Stimulated activated CD8-positive, alpha-beta memory T cell treated with anti-CD3 and anti-CD28 coated beads, Interleukin-2, amount 100 ng/mL, for 1 hour (primary cell): ENCODE measurements around the gene MYL10.
"Not testable (repeated sequence)": the region's sequence is repeated elsewhere in the genome, so short reads cannot be mapped to it uniquely, and the experiment has no call there.

Experiments
- DNase-seq, 2 donors: peaks; one replicate each; pipeline ENCODE4 v3.0.0-alpha.2; 2020; ENCODE audit warnings: low read depth in 2 of 2

Gene MYL10

DNA sequence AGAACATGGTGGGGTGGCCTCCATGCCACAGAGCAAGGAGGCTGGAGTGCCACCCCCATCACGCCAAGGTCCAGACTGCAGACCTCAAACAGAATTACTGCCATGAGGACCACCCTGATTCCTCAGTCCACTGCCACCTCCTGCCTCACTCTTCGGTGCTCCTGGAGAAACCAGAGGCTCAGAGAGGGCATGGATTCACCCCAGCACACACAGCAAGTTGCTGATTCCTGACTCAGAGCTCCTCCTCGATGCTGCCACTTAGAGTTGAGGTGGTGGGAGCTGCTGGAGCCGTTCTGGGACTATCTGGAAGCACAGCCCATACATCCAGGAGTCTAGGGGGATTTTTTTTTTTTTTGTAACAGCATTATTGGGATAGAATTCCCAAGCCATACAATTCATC is 22.0 kb upstream of the MYL10 start:
- DNase-seq, result no peak

DNA sequence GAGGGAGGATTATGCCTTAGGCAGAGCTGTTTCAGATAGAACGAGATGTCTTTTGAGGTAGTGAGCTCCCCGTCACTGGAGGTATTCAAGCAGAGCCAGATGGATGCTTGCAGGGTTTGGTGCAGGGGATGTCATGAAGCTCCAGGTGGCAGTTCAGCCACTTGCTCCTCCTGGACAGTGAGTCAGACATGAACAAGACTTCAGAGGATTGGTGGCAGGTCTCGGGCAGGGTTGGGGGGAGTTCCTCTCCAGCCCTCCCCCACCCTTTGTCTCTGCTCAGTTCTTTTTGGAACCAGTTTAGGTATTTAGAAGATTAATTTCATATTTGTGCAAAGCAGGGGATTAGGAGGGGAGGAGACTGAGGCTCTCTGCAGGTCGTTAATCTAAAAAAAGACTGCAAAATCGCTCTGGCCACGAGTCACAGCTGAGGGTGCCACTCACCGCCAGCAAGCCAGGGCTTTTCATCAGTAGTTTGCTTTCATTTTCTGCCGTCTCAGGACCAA is 21.5 kb upstream of the MYL10 start:
- DNase-seq, result no peak

DNA sequence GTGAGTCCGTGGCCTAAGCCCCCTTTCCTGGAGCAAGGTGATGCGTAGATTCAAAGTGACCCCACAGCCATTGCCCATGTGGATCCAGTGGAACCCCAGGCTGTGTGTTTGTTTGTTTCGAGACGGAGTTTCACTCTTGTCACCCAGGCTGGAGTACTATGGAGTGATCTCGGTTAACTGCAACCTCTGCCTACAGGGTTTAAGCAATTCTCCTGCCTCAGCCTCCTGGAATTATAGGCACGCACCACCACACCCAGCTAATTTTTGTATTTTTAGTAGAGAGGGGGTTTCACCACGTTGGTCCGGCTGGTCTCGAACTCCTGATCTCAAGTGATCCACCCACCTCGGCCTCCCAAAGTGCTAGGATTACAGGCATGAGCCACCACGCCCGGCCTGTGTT is 18.8 kb upstream of the MYL10 start:
- not testable (repeated sequence) for DNase-seq

DNA sequence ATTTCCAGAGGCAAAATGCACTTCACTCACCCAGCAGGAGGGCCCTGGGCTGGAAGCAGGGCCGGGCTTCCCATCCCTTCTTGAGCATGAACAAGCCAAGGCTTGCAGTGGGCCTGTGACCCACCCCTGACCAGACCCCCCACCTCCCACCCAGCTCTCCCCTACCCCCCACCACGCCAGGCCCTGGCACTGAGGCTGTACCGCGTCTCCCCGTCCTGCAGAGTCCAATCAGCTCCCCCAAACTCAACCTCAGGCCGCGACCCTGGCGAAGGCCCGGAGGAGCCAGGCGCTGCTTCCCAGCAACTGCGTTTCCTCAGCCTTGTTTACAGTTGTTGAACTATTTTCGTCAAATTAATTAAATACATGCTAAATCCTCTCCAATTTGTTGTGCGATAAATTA is 16.9 kb upstream of the MYL10 start:
- no peak for DNase-seq

DNA sequence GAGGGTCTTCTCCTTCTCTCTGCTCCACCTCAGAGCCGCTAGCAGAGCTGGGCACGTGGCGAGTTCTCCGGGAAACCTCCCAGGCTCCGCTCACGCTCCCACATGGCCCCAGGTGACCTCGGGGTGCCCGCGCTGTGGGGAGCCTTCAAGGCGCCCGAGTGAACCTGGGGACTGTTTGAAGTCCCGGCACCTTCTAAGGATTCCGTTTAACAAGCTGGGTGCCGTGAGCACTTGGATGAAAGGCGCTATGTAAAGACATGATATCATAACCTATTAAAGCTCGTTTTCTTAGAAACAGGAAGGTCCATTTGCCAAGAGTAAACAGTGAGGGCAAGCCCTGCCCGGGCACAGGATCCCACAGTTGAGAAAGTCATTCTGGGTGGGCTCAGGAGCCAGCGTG is 15.8 kb upstream of the MYL10 start:
- DNase-seq, result no peak

DNA sequence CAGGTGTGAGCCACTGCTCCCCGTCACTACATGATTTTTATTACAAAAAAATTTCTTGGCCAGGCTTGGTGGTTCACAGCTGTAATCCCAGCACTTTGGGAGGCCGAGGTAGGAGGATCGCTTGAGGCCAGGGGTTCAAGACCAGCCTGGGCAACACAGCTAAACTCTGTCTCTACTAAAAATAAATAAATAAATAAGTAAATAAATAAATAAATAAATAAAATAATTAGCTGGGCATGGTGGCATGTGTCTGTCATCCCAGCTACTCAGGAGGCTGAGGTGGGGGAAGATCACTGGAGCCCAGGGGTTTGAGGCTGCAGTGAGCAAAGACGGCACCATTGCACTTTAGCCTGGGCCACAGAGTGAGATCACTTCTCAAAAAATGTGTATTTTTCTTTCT is 10.0 kb upstream of the MYL10 start:
- DNase-seq, result not testable (repeated sequence)

DNA sequence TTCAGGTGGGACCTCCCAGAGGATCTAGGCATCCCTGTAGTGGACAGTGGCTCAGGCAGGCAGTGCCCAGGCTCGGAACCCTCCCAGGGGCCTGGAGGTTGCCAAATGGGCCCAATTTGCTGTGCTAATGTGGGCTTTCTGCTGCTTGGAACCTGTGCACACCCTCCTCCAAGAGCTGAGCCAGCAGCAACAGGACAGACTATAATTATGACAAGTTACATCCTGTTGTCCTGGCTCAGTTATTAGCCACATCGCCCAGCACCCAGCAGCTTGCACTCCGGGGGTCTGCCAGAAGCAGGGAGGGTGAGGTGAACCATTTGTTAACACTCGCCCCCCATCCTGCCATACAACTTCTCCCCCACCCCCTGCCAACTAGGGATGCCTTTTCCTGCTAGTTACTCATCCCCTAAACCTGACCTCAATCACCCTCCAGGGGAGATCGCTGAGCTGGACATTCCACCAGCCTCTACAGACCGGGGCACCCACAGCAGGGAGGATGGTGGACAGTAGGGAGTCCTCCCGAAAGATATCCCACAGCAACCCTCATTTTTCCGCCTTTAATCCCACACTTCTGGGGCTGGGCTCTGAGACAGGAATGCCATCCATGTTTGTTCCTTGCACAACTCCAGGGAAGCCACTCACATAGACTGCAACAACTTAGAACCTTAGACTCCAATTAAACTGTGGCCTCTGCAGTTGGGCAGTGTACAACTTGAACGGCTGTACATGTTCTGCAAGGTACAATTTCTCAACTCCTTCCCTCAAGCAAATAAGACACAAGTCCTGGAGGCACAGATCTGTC is 7.9 kb upstream of the MYL10 start:
- no peak for DNase-seq

DNA sequence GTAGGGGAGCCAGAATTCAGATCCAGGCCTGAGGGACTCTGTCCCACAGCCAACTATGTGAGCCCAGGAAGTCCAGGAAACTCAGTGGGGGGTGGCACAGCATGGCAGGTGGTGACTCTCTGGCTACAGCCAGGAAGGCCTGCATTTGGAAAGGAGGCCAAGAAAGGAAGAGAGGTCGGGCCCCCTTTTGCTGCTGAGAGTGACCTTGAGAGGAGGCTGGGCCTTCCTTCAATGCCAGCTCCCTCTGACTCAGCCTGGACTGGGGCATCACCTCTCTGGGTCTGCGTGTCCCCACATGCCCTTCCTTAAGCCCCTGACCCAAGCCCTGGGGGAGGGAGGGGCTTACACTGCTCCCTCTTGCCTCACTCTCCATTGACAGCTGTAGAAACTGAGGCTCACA is 6.4 kb upstream of the MYL10 start:
- no peak for DNase-seq

DNA sequence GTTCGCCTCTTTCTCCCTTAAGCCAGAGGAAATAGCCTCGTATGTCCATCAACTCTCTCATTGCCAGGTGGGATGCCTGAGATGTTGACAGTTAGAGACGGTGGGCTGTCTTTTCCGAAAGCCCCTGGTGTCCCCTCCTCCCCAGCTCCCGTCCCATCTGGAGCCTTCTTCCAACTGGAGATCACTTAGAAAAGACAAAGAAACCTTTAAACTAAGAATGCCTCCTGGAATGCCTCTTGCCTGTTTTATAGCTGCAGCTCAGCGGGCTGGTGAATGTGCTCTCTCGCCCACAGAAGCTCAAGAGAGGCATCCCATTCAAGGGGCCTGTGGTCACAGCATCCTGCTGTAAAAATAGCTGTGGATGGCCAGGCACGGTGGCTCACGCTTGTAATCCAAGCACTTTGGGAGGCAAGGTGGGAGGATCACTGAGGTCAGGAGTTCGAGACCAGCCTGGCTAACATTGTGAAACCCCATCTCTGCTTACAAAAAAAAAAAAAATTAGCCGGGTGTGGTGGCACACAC is 5.2 kb upstream of the MYL10 start:
- no peak for DNase-seq

DNA sequence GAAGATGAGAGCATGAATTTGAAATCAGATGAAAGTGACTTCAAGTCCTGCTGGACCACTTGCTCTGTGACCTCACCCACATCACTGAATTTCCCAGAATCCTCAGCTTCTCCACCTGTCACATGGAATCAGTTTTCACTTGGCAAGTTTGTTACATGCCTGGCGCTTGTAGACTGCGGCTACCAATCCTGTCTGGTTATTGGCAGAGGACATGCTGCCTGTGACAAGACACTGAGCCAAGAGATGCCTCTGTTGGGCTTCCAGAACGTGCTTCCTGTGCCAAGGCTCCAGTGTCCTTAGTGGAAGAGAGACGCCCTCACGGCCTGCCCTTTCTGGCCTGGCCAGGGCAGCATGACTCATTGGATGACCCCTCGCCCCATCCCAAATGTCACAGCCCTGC is 4.4 kb upstream of the MYL10 start:
- DNase-seq, result no peak

DNA sequence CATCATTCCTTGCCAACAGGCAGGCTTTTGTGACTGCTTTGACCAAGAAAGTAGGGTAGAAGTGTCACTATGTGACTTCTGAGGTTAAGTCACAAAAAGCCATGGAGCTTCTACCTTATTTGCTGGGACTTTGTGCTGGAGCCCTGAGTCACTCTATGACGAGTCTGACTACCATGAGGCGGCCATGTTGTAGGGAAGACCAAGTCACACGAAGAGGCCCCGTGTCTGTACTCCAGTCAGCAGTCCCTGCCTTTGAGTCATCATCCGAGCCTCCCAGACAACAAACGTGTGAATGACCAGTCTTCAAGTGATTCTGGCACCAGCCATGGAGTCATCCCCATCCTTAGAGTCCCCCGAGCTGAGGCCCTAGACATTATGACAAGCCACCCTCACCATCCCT is 3.5 kb upstream of the MYL10 start:
- DNase-seq, result no peak

DNA sequence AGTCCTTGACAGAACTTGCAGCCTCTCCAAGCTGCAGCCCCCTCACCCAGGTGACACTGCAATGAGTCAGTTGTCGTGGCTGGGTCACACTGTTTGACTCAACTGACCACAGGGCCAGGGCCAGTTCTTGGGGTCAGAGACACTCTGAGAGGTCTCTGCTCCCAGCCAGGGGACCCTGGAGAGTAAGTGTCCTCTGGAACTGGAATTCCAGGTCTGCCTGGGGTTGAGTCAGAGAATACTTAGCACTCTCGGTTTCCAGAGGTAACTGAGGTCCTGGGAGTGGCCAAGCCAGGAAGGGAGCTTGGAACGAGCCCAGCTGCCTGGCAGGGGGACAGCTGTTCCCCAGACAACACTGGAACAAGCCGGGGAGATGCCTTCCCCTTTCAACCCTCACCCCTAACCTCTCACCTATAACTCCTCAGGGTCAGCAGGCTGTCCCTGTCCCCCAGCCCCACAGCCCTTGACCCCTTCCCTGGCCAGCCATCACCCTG is 2.2 kb upstream of the MYL10 start:
- DNase-seq, result no peak

DNA sequence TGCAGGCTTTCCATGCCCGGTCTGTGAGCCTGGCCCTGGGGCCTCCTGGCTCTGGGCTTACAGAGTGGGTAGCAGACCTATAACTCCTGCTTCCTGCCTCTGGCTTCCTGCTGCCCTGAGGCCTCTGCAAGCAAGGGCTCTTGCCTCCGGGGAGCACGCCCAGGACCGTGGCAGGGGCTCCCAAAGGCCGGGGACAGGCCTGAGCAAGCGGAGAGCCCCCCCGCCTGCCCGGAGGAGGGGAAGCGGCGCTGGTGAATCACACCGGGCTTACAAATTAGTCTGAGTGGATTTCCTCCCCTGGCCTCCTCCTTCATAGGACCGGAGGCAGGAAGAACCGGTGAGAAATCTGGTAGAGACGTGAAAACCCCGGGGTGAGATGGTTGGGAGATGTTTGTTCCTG is 1.5 kb upstream of the MYL10 start:
- no peak for DNase-seq

DNA sequence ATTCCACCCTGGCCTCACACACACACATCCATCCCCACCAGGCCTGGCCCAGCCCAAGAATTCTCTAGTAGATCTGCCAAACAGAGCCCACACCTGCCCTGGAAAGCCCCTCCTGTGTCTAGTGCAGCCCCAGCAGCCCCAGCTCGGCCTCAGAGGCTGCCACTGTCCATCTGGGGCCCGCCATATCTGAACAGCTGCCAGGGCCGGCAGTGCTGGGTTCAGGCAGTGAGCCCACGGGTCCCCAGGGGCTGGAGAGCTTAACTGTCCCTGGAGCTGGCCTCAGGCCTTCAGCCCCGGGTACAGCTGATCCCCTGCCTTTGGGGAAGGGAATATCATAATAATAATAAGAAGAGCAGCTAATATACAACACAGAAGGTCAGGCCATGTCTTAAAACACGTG is 574 bp downstream of the MYL10 start:
- DNase-seq, result no peak

DNA sequence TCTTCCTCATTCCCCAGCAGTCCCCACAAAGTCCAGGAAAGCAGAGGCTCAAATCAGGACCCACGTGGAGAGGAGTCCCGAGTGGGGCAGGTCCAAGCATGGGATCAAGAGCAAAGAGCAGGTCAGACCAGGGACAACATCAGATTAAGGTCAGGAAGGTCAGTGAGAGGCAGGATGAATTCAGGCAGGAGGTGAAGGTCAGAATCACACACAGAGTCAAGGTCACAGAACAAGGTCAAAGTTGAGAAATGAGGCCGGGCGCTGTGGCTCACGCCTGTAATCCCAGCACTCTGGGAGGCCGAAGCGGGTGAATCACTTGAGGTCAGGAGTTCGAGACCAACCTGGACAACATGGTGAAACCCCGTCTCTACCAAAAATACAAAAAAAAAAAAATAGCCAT is 2.3 kb downstream of the MYL10 start:
- DNase-seq, result no peak

DNA sequence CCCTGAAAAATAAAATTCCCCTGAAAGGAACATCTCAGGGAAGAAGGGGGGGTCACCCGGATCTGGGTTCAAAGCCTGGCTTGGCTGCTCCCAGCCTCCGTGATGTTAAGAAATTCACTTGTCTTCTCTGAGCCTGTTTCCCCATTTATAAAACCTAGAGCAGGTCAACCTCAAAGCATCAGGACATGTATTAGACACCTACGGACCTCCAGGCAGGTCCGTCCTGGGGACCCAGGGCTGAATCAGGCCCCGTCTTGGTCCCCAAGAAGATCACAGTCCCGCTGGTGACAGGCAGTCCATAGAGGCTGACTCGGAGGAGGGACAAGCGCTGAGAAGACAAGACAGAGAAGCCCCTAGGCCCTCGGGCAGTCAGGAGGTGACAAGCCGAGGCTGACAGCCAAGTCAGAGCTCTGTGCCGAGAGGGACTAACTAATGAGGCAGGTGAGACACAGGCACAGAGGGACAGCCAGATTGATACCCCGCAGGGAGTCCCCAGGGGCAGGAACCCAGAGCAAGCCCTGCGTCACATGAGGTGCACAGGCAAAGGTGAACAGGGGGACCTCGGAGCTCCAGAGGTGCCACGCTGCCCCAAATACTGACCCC is 2.9 kb downstream of the MYL10 start:
- DNase-seq, result no peak

DNA sequence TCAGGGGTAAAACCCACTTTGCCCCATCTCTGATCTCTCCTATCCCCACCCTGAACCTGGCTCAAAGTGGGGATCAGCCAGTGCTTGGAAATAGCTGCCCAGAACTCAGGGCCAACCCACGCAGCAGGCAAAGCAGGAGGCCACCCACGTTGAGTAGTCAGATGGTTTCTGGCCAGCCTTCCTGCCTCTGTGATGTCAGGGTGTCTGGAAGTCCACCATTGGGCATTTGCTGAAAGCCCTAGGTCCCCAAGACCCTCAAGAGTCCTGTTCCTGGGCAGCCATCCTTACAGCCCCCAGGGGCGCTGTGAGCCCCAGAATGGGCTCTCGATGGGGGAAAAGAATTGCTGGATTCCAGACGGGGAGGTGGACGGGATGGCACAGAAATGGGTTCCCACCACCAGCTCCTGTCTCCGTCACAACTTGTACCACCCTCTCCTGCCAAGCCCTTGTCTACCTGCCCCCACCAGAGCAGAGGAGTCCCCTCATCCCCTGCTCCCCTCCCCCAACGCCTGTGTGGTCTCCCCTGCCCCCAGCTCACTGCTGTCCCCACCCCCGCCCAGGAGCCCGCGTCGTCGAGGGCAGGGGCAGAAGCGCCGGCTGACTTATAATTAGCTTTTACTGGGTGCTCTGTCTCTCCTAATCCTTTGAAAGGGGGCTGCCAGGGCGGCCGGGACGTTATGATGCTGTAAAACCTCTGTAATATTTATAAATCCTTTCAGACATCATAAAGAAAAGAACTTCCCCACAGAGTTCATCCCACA is 3.9 kb downstream of the MYL10 start:
- no peak for DNase-seq

DNA sequence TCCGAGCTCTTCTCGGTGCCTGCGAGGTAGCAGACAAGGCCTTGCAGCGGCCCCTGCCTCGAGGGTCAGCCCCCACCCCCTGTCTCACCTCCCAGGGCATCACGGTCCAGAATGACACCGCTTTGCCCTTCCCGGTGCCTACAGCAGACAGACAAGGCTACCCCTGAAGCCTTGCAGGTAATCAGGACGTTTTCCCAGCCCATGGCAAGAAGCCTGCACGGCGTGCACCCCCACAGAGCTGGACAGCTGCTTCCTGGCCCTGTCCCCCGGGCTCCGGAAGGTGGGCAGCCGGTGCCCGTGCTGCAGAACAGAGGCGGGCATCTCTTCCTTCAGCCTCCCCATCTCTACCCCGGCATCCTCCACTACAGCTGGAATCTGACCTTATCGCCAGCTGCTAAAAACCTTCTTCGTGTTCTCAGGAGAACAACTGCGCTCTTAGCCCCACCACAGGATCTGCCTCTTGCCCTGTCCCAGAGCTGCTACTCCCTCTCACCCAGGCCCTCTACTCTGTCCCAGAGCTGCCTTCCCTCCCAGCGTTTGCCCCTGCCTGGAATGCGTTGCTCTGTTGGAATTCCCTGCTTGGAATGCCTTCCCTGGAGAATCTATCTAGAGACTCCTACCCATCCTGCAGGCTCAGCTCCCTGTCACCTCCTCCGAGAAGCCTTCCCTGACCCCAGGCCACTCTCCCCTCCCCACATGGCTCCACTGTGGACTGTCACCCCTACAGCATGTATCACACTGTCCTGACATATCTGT is 4.7 kb downstream of the MYL10 start:
- DNase-seq, result no peak

DNA sequence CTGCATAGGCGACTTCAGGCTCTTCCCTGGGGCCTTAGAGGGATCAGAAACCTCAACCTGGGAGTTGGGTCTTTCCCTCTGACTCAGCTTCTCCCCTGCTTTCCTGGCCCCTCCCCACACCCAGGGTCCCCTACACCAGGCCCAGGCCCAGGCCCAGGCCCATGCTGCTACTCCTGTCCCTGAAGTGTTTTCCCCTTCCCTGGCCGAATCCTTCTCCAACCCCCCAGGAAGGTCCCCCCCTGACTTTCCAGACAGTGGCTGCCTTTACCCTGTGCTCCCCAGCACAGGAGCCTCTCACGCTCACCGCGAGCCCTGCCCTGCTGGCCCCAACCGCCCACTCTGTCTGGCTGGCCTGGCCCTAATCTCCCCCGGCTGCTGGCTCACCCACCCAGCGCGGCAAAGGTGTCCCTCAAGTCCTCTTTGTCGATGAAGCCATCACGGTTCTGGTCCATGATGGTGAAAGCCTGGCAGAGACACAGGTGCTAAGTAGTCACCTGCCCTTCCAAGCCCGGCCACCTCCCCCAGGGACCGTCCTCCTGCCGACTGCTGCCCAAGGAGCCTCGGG is 6.4 kb downstream of the MYL10 start:
- no peak for DNase-seq

DNA sequence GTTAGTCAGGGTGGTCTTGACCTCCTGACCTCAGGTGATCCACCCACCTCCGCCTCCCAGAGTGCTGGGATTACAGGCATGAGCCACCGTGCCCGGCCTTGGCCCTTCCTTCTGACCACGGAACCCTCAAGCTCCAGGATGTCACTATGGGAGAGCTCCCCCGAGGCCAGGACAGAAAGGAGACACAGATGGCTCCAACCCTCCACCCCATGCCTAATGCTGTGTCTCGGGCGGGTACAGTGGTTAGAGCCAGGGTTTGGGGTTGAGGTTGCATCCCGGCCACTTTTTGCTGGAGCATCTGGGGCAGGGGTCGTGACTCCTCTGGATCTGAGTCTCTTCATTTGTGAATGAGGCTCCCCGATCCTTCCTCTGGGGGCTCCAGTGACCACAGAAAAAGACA is 8.1 kb downstream of the MYL10 start:
- DNase-seq, result no peak

DNA sequence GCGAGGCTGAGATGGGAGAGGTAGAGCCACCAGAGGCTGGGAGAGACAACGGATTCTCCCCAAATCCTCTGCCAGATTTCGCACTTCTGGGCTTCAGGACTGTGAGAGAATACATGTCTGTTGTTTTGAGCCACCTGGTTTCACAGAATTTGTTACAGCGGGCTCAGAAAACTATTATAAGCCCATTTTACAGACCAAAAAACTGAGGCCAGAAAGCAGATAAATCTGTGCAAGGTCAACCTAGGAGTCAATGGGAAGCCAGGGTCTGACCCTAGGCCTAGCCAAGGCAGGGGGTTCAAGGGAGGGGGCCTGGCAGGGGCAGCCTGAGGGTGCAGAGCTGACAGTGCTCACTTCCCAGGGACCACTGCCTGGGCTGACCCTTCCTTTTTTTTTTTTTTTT is 8.7 kb downstream of the MYL10 start:
- no peak for DNase-seq
